Natural killer cell (primary cell): ENCODE data around the gene KDM1B. TPM values are rescaled to one million over a fixed set of nuclear protein-coding genes. Genes with fewer than 3 reads are reported as not detected.

ENCODE experiments used
- ATAC-seq, 3 donors: fragments of 150-1000 bp in 2 of 3; fragments of 200-7000 bp in 1 of 3; cut with Tn5 transposase; 1 replicate in 1 of 3; 2 replicates in 2 of 3; pipeline ENCODE4 v1.10.0; 2021; ENCODE audit warnings: mild to moderate bottlenecking in 2 of 3, moderate library complexity in 2 of 3
- DNase-seq, 2 donors: peaks; one replicate each; pipeline versions ENCODE4 v3.0.0 to v3.0.0-alpha.2; 2013 to 2021; ENCODE audit warnings: mixed read lengths in 1 of 2
- H3K27ac ChIP-seq: one replicate; pipeline ENCODE4 v1.5.1; 2013; ENCODE audit warnings: mild to moderate bottlenecking, low read length
- H3K27me3 ChIP-seq: one replicate; pipeline ENCODE4 v1.6.1; 2013; ENCODE audit warnings: low read length; ENCODE audit not compliant: control insufficient read depth, insufficient read depth
- H3K36me3 ChIP-seq: one replicate; pipeline ENCODE4 v1.6.1; 2013; ENCODE audit warnings: low read length; ENCODE audit not compliant: control insufficient read depth, insufficient read depth
- H3K4me1 ChIP-seq: one replicate; pipeline ENCODE4 v1.6.1; 2013; ENCODE audit warnings: low read length; ENCODE audit not compliant: control insufficient read depth, insufficient read depth
- H3K4me3 ChIP-seq: one replicate; pipeline ENCODE4 v1.5.1; 2013; ENCODE audit warnings: low read length
- H3K9me3 ChIP-seq: one replicate; pipeline ENCODE4 v1.6.1; 2013; ENCODE audit warnings: low read length; ENCODE audit not compliant: control insufficient read depth, insufficient read depth
- H3K27ac Mint-ChIP-seq, 2 donors: one replicate each; pipeline ENCODE4 v1.8.0; 2022; ENCODE audit warnings: mild to moderate bottlenecking in 2 of 2, mixed read lengths in 2 of 2, moderate library complexity in 1 of 2
- H3K27me3 Mint-ChIP-seq, 2 donors: one replicate each; pipeline ENCODE4 v1.8.0; 2022; ENCODE audit warnings: low read depth in 2 of 2, mixed read lengths in 2 of 2
- H3K36me3 Mint-ChIP-seq: one replicate; pipeline ENCODE4 v1.8.0; 2022; ENCODE audit warnings: mixed read lengths
- H3K4me1 Mint-ChIP-seq, 2 donors: one replicate each; pipeline ENCODE4 v1.8.0; 2022; ENCODE audit warnings: mixed read lengths in 2 of 2
- H3K4me3 Mint-ChIP-seq: one replicate; pipeline ENCODE4 v1.8.0; 2022; ENCODE audit warnings: mild to moderate bottlenecking, moderate library complexity, mixed read lengths
- H3K9me3 Mint-ChIP-seq, 2 donors: one replicate each; pipeline ENCODE4 v1.8.0; 2022; ENCODE audit warnings: mixed read lengths in 2 of 2
- CTCF ChIP-seq: fragments of 200-600 bp; IDR thresholded peaks from one replicate; pipeline ENCODE4 v1.8.0; 2022; ENCODE audit warnings: antibody characterized with exemption
- WGBS: methylation state at CpG from one replicate; pipeline ENCODE4 v1.1.7; 2013; ENCODE audit warnings: missing lambda C conversion rate; ENCODE audit not compliant: insufficient coverage; 5-methylcytosine and 5-hydroxymethylcytosine counted together
- intact Hi-C: fragments of 100-400 bp; cut with micrococcal nuclease; formaldehyde crosslinking; loops from one replicate; pipeline ENCODE4 v1.14.2; 2022
- total RNA-seq, 4 donors: library from RNA; stranded (reverse); fragments of 120-200 nt in 1 of 4; gene quantifications; one replicate each; pipeline versions ENCODE4 v1.2.3 to v1.2.4, GENCODE V29; 2013 to 2022

Gene KDM1B
- total RNA-seq, 3 donors from 2014 or later (not counting 1 experiment from before 2014, with no cell fraction given) = 12.7 to 13.3 (median 13.0) TPM

GRCh38 chr6:18240230-18240629, 85.0 kb downstream of the KDM1B start:
- 73% methylated on average over 2 of the region's 2 CpGs for WGBS

DNA sequence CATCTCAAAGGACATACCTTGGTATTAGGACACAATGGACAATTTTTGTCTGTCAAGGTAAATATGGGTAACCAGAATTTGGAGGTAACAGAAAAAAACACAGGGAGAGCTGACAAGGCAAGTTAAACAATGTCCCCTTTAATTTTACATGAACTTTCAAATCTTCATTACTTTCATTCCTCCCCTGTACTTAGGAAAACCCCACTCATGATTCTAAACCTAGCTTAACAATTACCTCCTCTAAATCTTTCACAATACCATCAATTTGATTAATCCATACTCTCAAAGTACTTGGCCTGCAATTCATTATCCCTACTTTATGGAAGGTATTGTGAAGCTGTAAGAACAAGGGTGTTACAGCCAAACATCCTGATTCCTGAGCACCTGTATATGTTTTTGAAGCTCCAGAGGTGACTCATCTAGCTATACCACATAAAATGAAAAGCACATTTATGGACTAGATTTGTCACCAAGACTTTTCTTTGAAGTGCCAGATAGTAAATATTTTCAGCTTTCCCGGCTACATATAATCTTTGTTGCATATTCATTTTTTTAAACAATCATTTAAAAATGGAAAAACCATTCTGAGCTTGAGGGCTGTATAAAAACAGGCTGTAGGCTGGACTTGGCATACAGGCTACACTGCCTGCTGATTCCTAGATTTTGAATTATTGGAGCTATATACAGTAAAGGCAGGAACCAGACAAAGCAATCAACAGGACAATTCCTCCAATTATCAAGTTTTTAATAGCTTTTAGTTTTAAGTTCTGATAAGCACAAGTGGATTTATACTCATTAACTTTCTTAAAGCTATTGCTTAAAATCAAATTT, 86.2 kb downstream of the KDM1B start:
- Mint-ChIP-seq H3K4me1 (peaks cover 42 to 55% of the 10 kb centered on the region in 2 donors), H3K4me3 (no peak overlapping the region), H3K27ac (peak overlapping the region; percentile 49 to 53), H3K27me3 (no peaks in the 10 kb centered on the region), H3K9me3 (no peaks in the 10 kb centered on the region), H3K36me3 (peaks cover 7% of the 10 kb centered on the region)
- no peak overlapping the region for H3K4me3 ChIP-seq
- intact Hi-C loops = no loop called here
- peaks cover 44% of the 10 kb centered on the region for H3K36me3 ChIP-seq
- peak in 1 of 2 donors; percentile 13 for DNase-seq
- no peak for ATAC-seq
- no peak overlapping the region for H3K27ac ChIP-seq
- 60% methylated on average over 1 of the region's 1 CpG for whole genome bisulfite sequencing
- no peak for TF ChIP-seq CTCF
- no peaks in the 10 kb centered on the region for H3K9me3 ChIP-seq
- no peaks in the 10 kb centered on the region for H3K27me3 ChIP-seq
- H3K4me1 ChIP-seq = peaks cover 4% of the 10 kb centered on the region

More at GRCh38 chr6:18240230-18240629, 85.0 kb downstream of the KDM1B start:
- ATAC-seq (no peak), DNase-seq (no peak)
- Mint-ChIP-seq H3K27me3 (no peaks in the 10 kb centered on the region), H3K4me3 (no peak overlapping the region), H3K9me3 (no peaks in the 10 kb centered on the region), H3K36me3 (peaks cover 1% of the 10 kb centered on the region), H3K27ac (peak overlapping the region in 1 of 2 donors; percentile 43), H3K4me1 (peaks cover 32 to 45% of the 10 kb centered on the region in 2 donors)
- H3K36me3 ChIP-seq = peaks cover 55% of the 10 kb centered on the region
- no peaks in the 10 kb centered on the region for H3K9me3 ChIP-seq
- H3K4me3 ChIP-seq = no peak overlapping the region
- no peaks in the 10 kb centered on the region for H3K4me1 ChIP-seq
- TF ChIP-seq CTCF = no peak
- H3K27me3 ChIP-seq = no peaks in the 10 kb centered on the region
- intact Hi-C loops = no loop called here
- no peak overlapping the region for H3K27ac ChIP-seq

DNA sequence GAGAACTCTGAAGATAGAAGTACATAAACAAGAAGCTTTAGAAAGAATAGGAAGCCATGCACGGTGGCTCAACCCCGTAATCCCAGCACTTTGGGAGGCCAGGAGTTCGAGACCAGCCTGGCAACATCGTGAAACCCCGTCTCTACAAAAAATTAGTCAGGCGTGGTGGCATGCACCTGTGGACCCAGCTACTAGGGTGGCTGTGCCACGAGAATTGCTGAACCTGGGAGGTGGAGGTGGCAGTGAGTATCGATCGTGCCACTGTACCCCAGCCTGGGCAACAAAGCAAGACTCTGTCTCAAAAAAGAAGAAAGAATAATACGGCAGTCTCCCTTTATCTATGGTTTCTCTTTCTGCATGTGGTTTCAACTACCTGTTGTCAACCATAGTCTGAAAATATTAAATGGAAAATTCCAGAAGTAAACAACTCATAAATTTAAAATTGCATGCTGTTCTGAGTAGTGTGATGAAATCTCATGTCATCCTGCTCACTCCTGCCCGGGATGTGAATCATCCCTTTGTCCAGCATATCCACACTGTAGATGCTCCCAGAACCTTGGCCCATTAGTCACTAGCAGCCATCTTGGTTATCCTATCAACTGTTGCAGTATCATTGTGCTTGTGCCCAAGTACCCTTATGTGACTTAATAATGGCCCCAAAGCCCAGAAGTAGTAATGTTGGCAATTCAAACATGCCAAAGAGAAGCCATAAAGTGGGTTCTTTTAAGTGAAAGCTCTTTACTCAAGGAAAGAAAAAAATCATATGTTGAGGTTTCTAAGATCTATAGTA, 87.0 kb downstream of the KDM1B start:
- intact Hi-C loops = no loop called here
- Mint-ChIP-seq H3K4me3 (no peak overlapping the region), H3K27ac (peak overlapping the region in 1 of 2 donors; percentile 53), H3K4me1 (peaks cover 42 to 51% of the 10 kb centered on the region in 2 donors), H3K36me3 (peaks cover 7% of the 10 kb centered on the region), H3K27me3 (no peaks in the 10 kb centered on the region), H3K9me3 (no peaks in the 10 kb centered on the region)
- WGBS = 84% methylated on average over 11 of the region's 11 CpGs
- Histone ChIP-seq H3K4me1 (peaks cover 4% of the 10 kb centered on the region), H3K27me3 (no peaks in the 10 kb centered on the region), H3K27ac (no peak overlapping the region), H3K36me3 (peaks cover 45% of the 10 kb centered on the region), H3K4me3 (no peak overlapping the region), H3K9me3 (no peaks in the 10 kb centered on the region)
- no peak for DNase-seq
- no peak for TF ChIP-seq CTCF
- ATAC-seq = no peak
